Kidney epithelial cell (primary cell): ENCODE results near the gene NLK. TPM values are rescaled to one million over a fixed set of nuclear protein-coding genes. Genes with fewer than 3 reads are reported as not detected.

Source experiments
- DNase-seq: peaks from one replicate; pipeline ENCODE4 v3.0.0-alpha.2; 2010; ENCODE audit warnings: low read depth
- H3K27me3 ChIP-seq: 2 replicates; pipeline ENCODE4 v1.6.0; 2011; ENCODE audit warnings: low read length; ENCODE audit not compliant: control insufficient read depth, insufficient read depth
- H3K36me3 ChIP-seq: 2 replicates; pipeline ENCODE4 v1.5.1; 2011; ENCODE audit warnings: low read length; ENCODE audit not compliant: control insufficient read depth, insufficient read depth
- H3K4me3 ChIP-seq: 2 replicates; pipeline ENCODE4 v1.5.1; 2011; ENCODE audit warnings: low read depth, mild to moderate bottlenecking, control low read depth, low read length
- CTCF ChIP-seq: IDR thresholded peaks from 2 replicates; pipeline ENCODE4 v1.5.1; 2011; ENCODE audit warnings: mild to moderate bottlenecking, moderate library complexity, low read length, control low read depth, inconsistent platforms; ENCODE audit not compliant: insufficient read depth, poor library complexity, severe bottlenecking
- total RNA-seq: library from RNA; depleted of rRNA; stranded (reverse); fragments of >200 nt; gene quantifications from 2 replicates; pipeline ENCODE4 v1.2.3, GENCODE V29; 2015

NLK gene
- total RNA-seq, 1 donor from 2014 or later: 12.9 TPM

DNA sequence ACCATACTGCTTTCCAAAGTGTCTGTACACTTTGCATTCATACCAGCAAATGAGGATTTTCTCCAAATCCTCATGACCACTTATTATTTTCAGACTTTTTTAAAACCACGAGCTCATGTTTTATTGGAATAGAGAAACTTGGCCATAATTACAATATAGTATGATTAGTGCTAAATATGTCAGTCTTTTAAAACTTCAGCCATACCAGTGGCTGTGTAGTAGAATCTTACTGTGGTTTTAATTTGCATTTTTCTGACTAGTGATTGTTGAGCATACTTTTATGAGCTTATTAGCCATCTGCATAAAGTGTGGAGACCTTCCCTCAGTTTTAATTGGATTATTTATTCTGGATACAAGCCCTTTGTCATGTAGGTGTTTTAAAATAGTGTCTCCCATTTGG lies 57.8 kb downstream of the NLK start:
- DNase-seq: no peak
- H3K4me3 ChIP-seq: no peak overlapping the region
- H3K36me3 ChIP-seq: no peaks in the 10 kb centered on the region
- no peak for TF ChIP-seq CTCF
- no peaks in the 10 kb centered on the region for H3K27me3 ChIP-seq

DNA sequence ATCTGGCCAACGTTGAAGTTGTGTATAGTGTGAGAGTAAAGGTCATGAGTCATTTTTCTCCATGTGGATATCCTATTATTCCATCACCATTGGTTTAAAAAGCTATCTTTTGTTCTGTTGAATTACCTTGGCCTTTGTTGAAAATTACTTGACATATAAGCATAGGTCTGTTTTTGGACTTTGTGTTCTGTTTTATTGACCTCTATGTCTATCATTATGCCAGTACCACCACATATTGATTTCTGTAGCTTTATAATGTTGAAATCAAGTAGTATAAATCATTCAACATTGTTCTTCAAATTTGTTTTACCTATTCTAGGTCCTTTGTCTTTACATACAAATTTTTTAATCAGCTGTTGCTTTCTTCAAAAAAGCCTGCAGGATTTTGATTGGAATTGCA lies 58.5 kb downstream of the NLK start:
- DNase-seq: no peak
- no peak for TF ChIP-seq CTCF
- Histone ChIP-seq H3K36me3 (no peaks in the 10 kb centered on the region), H3K27me3 (no peaks in the 10 kb centered on the region), H3K4me3 (no peak overlapping the region)

DNA sequence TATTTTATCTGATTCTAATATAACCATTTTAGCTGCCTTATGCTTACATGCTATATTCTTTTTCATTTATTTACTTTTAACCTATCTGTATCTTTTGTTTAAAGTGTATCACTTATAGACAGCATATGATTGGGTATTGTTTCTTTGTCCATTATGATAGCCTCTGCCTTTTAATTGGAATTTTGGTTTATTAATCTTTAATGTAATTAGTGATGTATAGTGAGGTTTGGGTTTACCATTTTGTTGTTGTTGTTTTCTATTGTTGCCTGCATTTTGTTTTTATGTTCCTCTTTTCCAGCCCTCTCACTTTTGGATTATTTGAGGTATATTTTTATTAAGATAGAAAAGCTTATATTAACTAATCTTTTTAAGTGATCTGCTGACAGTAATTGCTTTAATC lies 59.4 kb downstream of the NLK start:
- H3K4me3 ChIP-seq: no peak overlapping the region
- no peak for TF ChIP-seq CTCF
- no peaks in the 10 kb centered on the region for H3K36me3 ChIP-seq
- no peaks in the 10 kb centered on the region for H3K27me3 ChIP-seq
- no peak for DNase-seq

DNA sequence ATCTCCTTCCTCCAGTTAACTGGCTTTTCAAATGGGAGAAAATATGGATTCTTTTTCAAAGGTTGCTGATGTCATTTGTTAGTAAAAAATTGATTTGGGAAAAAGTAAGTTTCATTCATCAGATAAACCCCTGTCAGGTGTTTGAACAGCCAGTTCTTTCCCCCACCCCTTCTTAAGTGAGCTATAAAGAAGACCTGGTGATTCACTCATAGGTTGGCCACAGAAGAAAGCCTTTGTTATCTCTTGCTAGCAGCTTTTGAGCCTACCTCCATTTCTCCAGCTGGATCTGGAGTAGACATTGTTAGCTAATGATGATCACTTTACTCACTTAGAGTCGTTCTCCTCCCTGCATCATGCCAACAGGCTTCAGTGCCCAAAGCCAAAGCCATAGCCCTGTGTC lies 63.0 kb downstream of the NLK start:
- Histone ChIP-seq H3K36me3 (no peaks in the 10 kb centered on the region), H3K27me3 (no peaks in the 10 kb centered on the region), H3K4me3 (no peak overlapping the region)
- TF ChIP-seq CTCF: no peak
- no peak for DNase-seq

- DNase-seq: no peak
- Histone ChIP-seq H3K27me3 (no peaks in the 10 kb centered on the region), H3K4me3 (no peak overlapping the region), H3K36me3 (no peaks in the 10 kb centered on the region)
- TF ChIP-seq CTCF: no peak
These were observed 67.7 kb downstream of the NLK start for GRCh38 chr17:28110184-28110583.

GRCh38 chr17:28112181-28112580 lies 69.7 kb downstream of the NLK start:
- Histone ChIP-seq H3K36me3 (no peaks in the 10 kb centered on the region), H3K27me3 (no peaks in the 10 kb centered on the region), H3K4me3 (no peak overlapping the region)
- no peak for TF ChIP-seq CTCF
- DNase-seq: no peak
